ENCODE data around the gene ERMARD. TPM values are rescaled to one million over a fixed set of nuclear protein-coding genes. Genes with fewer than 3 reads are reported as not detected.

Gene ERMARD
- total RNA-seq: 10.8 and 12.9 TPM in 2 replicates

DNA sequence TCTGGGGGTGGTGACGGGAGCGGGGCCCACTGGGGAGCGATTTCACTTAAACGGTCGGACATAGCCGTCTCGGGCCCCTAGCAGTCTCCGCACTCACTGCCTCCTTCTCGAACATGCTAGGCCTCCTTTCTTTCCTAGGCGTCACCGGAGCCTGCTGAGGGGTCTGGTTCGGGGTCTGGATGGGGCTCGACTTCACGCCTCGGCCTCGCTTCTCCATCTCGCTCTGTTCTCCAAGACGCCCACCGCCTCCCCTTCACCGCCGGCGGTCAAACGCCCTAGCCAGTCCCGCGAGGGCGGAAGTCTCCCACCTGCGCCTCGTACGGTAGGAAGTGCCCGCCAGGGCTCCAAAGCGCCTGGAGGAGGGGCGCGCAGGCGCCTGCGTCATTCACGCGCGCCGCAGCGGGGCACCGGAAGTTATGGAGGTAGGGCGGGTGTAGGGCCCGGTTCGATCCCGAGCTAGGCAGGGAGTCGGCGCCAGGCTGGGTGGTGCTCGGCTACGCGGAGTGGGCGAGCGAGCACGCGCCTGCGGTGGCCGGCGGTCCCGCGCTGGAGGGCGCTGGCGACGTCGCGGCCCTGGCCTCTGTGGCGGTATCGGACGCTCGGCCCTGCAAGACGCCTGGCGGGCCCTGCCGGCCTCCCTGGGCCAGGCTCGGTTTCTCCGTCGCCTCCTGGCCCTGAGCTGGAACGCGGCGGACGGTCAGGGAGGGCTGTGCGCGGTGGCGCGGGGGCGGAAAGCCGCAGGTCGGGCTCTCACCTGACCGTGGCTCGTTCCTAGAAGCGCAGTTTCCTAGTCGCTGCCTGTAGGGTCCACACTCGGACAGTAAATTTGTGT lies at the start of gene ERMARD, which contains the start of gene DYNLT2:
Gene ERMARD (plus strand): TSS at position 381 of the 832 bp plus-strand sequence. CDS start 36 bp downstream, at position 417.
Gene DYNLT2 (minus strand): TSS at position 331 of the 832 bp plus-strand sequence. CDS start 114 bp downstream, at position 217.

DNA sequence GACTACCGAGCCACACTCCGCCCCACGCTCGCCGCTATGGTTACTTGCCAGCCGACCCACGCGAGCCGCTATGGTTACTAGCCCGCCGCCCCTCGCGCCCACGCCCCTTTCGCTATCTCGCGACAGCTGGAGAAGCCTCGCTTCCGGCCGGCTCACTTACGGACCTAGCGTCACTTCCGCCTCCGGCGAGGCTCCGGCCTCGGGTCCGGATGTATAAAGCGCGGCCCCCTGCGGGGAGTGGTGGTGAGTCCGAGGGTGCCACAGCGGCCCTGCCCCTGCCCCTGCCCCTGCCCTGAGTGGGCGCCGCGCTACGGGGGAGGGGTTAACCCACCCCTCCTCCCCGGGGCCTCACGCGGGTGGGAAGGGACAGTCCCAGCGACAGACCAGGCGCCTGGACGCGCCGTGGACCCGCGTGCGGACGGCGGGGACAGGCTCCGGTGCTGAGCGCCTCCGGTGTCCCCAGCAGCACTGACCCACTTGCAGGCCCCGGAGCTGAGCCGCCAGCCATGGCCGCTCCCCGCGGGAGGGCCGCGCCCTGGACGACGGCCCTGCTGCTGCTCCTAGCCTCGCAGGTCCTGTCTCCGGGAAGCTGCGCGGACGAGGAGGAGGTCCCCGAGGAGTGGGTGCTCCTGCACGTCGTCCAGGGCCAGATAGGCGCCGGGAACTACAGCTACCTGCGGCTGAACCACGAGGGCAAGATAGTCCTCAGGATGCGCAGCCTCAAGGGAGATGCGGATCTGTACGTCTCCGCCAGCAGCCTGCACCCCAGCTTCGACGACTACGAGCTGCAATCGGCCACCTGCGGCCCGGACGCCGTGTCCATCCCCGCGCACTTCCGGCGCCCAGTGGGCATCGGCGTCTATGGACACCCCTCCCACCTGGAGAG lies 49.2 kb upstream of the ERMARD start, which contains the start of the genes C6orf120 and WDR27:
Gene C6orf120 (plus strand): TSS at position 173 of the 886 bp plus-strand sequence. CDS start 334 bp downstream, at position 507.
Gene WDR27 (minus strand): TSS at position 76 of the 886 bp plus-strand sequence. CDS start 13,024 bp downstream, outside the sequence.

DNA sequence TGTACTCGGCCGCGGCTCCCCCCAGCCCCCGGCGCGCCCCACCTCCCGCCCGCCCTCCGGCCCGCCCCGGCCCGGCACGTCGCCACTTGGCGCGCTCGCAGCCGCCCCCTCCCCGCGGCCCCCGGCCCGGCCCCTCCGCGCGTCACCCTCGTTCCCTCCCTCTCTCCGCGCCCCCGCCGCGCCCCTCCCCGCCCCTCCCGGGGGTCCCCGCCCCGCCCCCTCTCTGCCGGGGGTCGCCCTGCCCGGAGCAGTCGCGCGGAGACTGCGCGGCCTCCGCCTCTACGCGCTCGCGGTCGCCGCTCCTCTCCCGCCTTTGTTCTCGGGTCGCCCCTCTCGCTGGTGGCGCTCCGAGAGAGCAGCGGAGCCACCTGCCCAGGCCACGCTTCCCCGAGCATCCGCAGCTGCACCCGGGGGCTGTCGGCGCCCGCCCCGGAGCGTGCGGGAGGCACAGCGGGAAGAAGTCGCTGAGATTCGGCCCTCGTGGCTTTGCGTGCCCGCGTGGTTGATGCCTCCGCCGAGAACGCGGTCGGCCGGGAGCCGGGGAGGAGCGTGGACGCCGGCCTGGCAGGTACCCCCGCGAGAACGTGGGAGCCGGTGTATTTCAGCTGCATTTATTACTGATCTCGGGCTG lies 26.8 kb upstream of the ERMARD start, which contains the start of gene PHF10:
Gene PHF10 (minus strand): TSS at position 7 of the 631 bp plus-strand sequence. CDS start 569 bp downstream, outside the sequence.

Other genes with a start within 250 kb of the ERMARD start
- gene WDR27, start 49.6 kb upstream of the ERMARD start, total RNA-seq: 33.6 and 37.8 TPM in 2 replicates
- 35.2 and 35.6 TPM in 2 replicates for gene C6orf120, start 49.5 kb upstream of the ERMARD start, total RNA-seq
- gene PHF10, start 27.1 kb upstream of the ERMARD start, total RNA-seq: 28.4 and 38.1 TPM in 2 replicates
- 0.98 and 1.1 TPM in 2 replicates for gene DYNLT2, start 50 bp upstream of the ERMARD start, total RNA-seq